Adrenal gland (tissue), 12 donors: ENCODE data around the gene EIPR1. TPM values are rescaled to one million over a fixed set of nuclear protein-coding genes. Genes with fewer than 3 reads are reported as not detected.
A peak's percentile ranks its signal among the peaks of the same experiment; 100 is the strongest.
"Not testable (repeated sequence)": the region's sequence is repeated elsewhere in the genome, so short reads cannot be mapped to it uniquely, and the experiment has no call there.

Source experiments
- DNase-seq, 7 donors: peaks; one replicate each; pipeline ENCODE4 v3.0.0-alpha.2; 2019 to 2020
- H3K27ac ChIP-seq, 5 donors: fragments of 200-600 bp; sonication (generic) in 4 of 5; 1 replicate in 3 of 5; 2 replicates in 2 of 5; pipeline versions ENCODE4 v1.5.1 to v1.8.0; 2016 to 2020; ENCODE audit warnings: mild to moderate bottlenecking in 1 of 5
- H3K27me3 ChIP-seq: fragments of 200-600 bp; 2 replicates; pipeline ENCODE4 v1.8.0; 2021
- H3K36me3 ChIP-seq, 2 donors: fragments of 200-600 bp; replicated peaks in 1 of 2; 1 replicate in 1 of 2; 2 replicates in 1 of 2; pipeline versions ENCODE4 v1.5.1 to v1.8.0; 2018 to 2022
- H3K4me1 ChIP-seq, 2 donors: fragments of 200-600 bp; replicated peaks in 1 of 2; 1 replicate in 1 of 2; 2 replicates in 1 of 2; pipeline versions ENCODE4 v1.5.1 to v1.8.0; 2018 to 2021
- H3K4me3 ChIP-seq, 4 donors: fragments of 200-600 bp; sonication (generic) in 3 of 4; one replicate each; pipeline ENCODE4 v1.5.1; 2016 to 2018
- H3K9me3 ChIP-seq, 3 donors: fragments of 200-600 bp; sonication (generic) in 1 of 3; replicated peaks in 1 of 3; 1 replicate in 2 of 3; 2 replicates in 1 of 3; pipeline versions ENCODE4 v1.5.1 to v1.8.0; 2016 to 2021
- CTCF ChIP-seq, 6 experiments: fragments of 450-650 bp in 4 of 6; fragments of 200-600 bp in 2 of 6; sonication (generic) in 1 of 6; IDR thresholded peaks; 1 replicate in 5 of 6; 2 replicates in 1 of 6; pipeline versions ENCODE4 v1.5.1 to v1.8.0; 2016 to 2021; ENCODE audit warnings: antibody characterized with exemption in 6 of 6, mild to moderate bottlenecking in 2 of 6, moderate library complexity in 1 of 6
- POLR2A ChIP-seq, 2 donors: fragments of 450-650 bp; IDR thresholded peaks; one replicate each; pipeline ENCODE4 v1.6.1; 2017; ENCODE audit warnings: antibody characterized with exemption in 2 of 2, mild to moderate bottlenecking in 2 of 2, moderate library complexity in 1 of 2
- WGBS, 4 donors: extraction: QIAGEN DNeasy Blood & Tissue Kit in 2 of 4; methylation state at CpG; one replicate each; pipeline versions ENCODE4 v1.1.5 to v1.1.7; 2013 to 2017; 5-methylcytosine and 5-hydroxymethylcytosine counted together
- intact Hi-C, 2 donors: fragments of 100-400 bp; cut with DNase I; formaldehyde crosslinking; loops; one replicate each; pipeline versions ENCODE4 v1.14.1 to v1.15.0; 2022 to 2023
- polyA plus RNA-seq, 3 donors: library from polyadenylated mRNA; stranded (reverse); fragments of 200-250 nt in 2 of 3; fragments of 350-450 nt in 1 of 3; fragmentation: Illumina TruSeq in 1 of 3; extraction: RNeasy Lipid Tissue Mini Kit (QIAGEN cat#74804) in 1 of 3; gene quantifications; one replicate each; pipeline ENCODE4 v1.2.3, GENCODE V29; 2013 to 2014
- total RNA-seq, 9 donors: library from RNA; depleted of rRNA in 4 of 9; stranded (reverse); fragments of >200 nt in 4 of 9; fragments of 120-200 nt in 1 of 9; fragmentation: NEBNext Ultra II Directional in 1 of 9; extraction: Animal tissue kit (Norgen Biotek cat#: 25700) in 1 of 9; gene quantifications; one replicate each; pipeline versions ENCODE4 v1.1.0 to v1.2.4, GENCODE V29; 2013 to 2023
- donor health status: healthy with polysubstance abuse.
- donor health status: Bipolar disorder and iron deficiency.
- donor health status: DM: yes; HTN: yes; CAD: no.
- donor health status: DM: no; HTN: no; CAD: no.
- donor health status: DM: no; HTN: no; CAD: no.
- donor health status: DM: yes; HTN: yes; CAD: no.

The EIPR1 gene
- total and polyA plus RNA-seq, 12 donors: 10.3 to 37.9 (median 28.5) TPM

GRCh38 chr2:3285901-3286645 is 91.5 kb downstream of the EIPR1 start:
- no peak overlapping the region for H3K4me3 ChIP-seq
- H3K27ac ChIP-seq: peak overlapping the region in 1 of 5 donors; percentile 17
- H3K36me3 ChIP-seq: no peaks in the 10 kb centered on the region
- WGBS, 4 donors: 80 to 94% (median 91%) methylated on average over 9 to 21 of the region's 21 CpGs
- no peak for TF ChIP-seq CTCF (IDR thresholded peaks at IDR 0.05)
- peak in 3 of 7 donors; percentile 4 to 58 (median 9) for DNase-seq
- H3K4me1 ChIP-seq: peaks cover 0 to 13% of the 10 kb centered on the region in 2 donors
- no peaks in the 10 kb centered on the region for H3K9me3 ChIP-seq
- intact Hi-C loops: no loop called here
- no peaks in the 10 kb centered on the region for H3K27me3 ChIP-seq

- peak in 3 of 7 donors; percentile 6 to 50 (median 9) for DNase-seq
- 84 to 90% (median 89%) methylated on average over 19 to 24 of the region's 24 CpGs for WGBS, 4 donors
These were observed 92.7 kb downstream of the EIPR1 start for GRCh38 chr2:3284657-3285630.

GRCh38 chr2:3283876-3284656 is 93.6 kb downstream of the EIPR1 start:
- H3K4me3 ChIP-seq, H3K36me3 ChIP-seq, H3K27ac ChIP-seq, H3K9me3 ChIP-seq, H3K27me3 ChIP-seq: not testable (repeated sequence)
- WGBS, 4 donors: 95 to 97% (median 97%) methylated on average over 18 to 33 of the region's 38 CpGs
- intact Hi-C loops: loop anchor here in 1 of 2 donors (2.0 kb wide), 1 partner anchor 17 kb away; no protein-coding TSS in a partner anchor
- peaks cover 0 to 13% of the 10 kb centered on the region in 2 donors for H3K4me1 ChIP-seq
- peak in 3 of 7 donors; percentile 1 to 35 (median 11) for DNase-seq

More at GRCh38 chr2:3284657-3285630, 92.7 kb downstream of the EIPR1 start:
- Histone ChIP-seq H3K27me3 (no peaks in the 10 kb centered on the region), H3K9me3 (no peaks in the 10 kb centered on the region), H3K4me1 (peaks cover 0 to 13% of the 10 kb centered on the region in 2 donors), H3K27ac (no peak overlapping the region), H3K36me3 (no peaks in the 10 kb centered on the region), H3K4me3 (no peak overlapping the region)
- no peak for TF ChIP-seq POLR2A (IDR thresholded peaks at IDR 0.05)
- TF ChIP-seq CTCF (IDR thresholded peaks at IDR 0.05): no peak
- intact Hi-C loops: no loop called here

GRCh38 chr2:3283206-3283605 is 94.4 kb downstream of the EIPR1 start:
- Histone ChIP-seq H3K36me3 (no peaks in the 10 kb centered on the region), H3K27ac (peak overlapping the region in 3 of 5 donors; percentile 69 to 80 (median 79)), H3K4me1 (peaks cover 0 to 13% of the 10 kb centered on the region in 2 donors), H3K9me3 (no peaks in the 10 kb centered on the region), H3K27me3 (no peaks in the 10 kb centered on the region), H3K4me3 (no peak overlapping the region)
- WGBS, 4 donors: 89 to 100% (median 96%) methylated on average over 7 to 14 of the region's 14 CpGs
- intact Hi-C loops: loop anchor here in 1 of 2 donors (2.0 kb wide), 1 partner anchor 18 kb away; no protein-coding TSS in a partner anchor
- TF ChIP-seq CTCF (IDR thresholded peaks at IDR 0.05) (no peak), POLR2A (IDR thresholded peaks at IDR 0.05) (no peak)
- DNase-seq: peak in 4 of 7 donors; percentile 9 to 53 (median 13)
